Gastroesophageal sphincter (tissue), 4 donors: ENCODE results near the gene VANGL1. TPM values are rescaled to one million over a fixed set of nuclear protein-coding genes. Genes with fewer than 3 reads are reported as not detected.

ENCODE experiments used
- ATAC-seq: fragments of 150-250 bp; one replicate; pipeline ENCODE4 v1.9.1; 2016; ENCODE audit warnings: mild to moderate bottlenecking, moderate library complexity
- H3K27ac ChIP-seq, 4 donors: fragments of 200-600 bp; sonication (generic) in 3 of 4; 1 replicate in 3 of 4; 2 replicates in 1 of 4; pipeline ENCODE4 v1.5.1; 2016 to 2019
- H3K27me3 ChIP-seq: fragments of 200-600 bp; sonication (generic); one replicate; pipeline ENCODE4 v1.5.1; 2019
- H3K36me3 ChIP-seq, 2 donors: fragments of 200-600 bp; sonication (generic); one replicate each; pipeline ENCODE4 v1.5.1; 2019; ENCODE audit warnings: control low read depth in 1 of 2
- H3K4me1 ChIP-seq, 3 donors: fragments of 200-600 bp; sonication (generic); 1 replicate in 2 of 3; 2 replicates in 1 of 3; pipeline ENCODE4 v1.5.1; 2016 to 2019; ENCODE audit warnings: control low read depth in 2 of 3
- H3K4me3 ChIP-seq, 2 donors: fragments of 200-600 bp; sonication (generic); one replicate each; pipeline ENCODE4 v1.5.1; 2019; ENCODE audit warnings: mild to moderate bottlenecking in 1 of 2, moderate library complexity in 1 of 2
- H3K9me3 ChIP-seq, 3 donors: fragments of 200-600 bp; sonication (generic); one replicate each; pipeline ENCODE4 v1.5.1; 2017 to 2019; ENCODE audit warnings: control low read depth in 2 of 3
- EP300 ChIP-seq: sonication (generic); formaldehyde crosslinking; IDR thresholded peaks from one replicate; pipeline ENCODE4 v1.6.1; 2017; ENCODE audit warnings: antibody characterized with exemption, mild to moderate bottlenecking
- POLR2A ChIP-seq, 2 donors: fragments of 450-650 bp; IDR thresholded peaks; one replicate each; pipeline ENCODE4 v1.6.1; 2017; ENCODE audit warnings: antibody characterized with exemption in 2 of 2, mild to moderate bottlenecking in 2 of 2, moderate library complexity in 1 of 2
- POLR2AphosphoS5 ChIP-seq: sonication (generic); formaldehyde crosslinking; IDR thresholded peaks from one replicate; pipeline ENCODE4 v1.6.1; 2017; ENCODE audit warnings: antibody characterized with exemption
- WGBS, 2 donors: methylation state at CpG; one replicate each; pipeline ENCODE4 v1.1.5; 2018; ENCODE audit warnings: low coverage in 1 of 2; 5-methylcytosine and 5-hydroxymethylcytosine counted together
- total RNA-seq, 4 donors: library from RNA; depleted of rRNA; stranded (reverse); fragments of >200 nt; gene quantifications; one replicate each; pipeline ENCODE4 v1.1.0, GENCODE V29; 2016
- TF ChIP-seq, protein P1 (sequence below), 4 experiments: fragments of 200-600 bp in 2 of 4; fragments of 450-650 bp in 2 of 4; sonication (generic) in 1 of 4; IDR thresholded peaks; one replicate each; pipeline ENCODE4 v1.5.1; 2017 to 2019; ENCODE audit warnings: antibody characterized with exemption in 4 of 4, mild to moderate bottlenecking in 2 of 4, moderate library complexity in 2 of 4

Gene VANGL1
- total RNA-seq, 4 donors from 2014 or later = 9.7 to 18.2 (median 12.7) TPM

DNA sequence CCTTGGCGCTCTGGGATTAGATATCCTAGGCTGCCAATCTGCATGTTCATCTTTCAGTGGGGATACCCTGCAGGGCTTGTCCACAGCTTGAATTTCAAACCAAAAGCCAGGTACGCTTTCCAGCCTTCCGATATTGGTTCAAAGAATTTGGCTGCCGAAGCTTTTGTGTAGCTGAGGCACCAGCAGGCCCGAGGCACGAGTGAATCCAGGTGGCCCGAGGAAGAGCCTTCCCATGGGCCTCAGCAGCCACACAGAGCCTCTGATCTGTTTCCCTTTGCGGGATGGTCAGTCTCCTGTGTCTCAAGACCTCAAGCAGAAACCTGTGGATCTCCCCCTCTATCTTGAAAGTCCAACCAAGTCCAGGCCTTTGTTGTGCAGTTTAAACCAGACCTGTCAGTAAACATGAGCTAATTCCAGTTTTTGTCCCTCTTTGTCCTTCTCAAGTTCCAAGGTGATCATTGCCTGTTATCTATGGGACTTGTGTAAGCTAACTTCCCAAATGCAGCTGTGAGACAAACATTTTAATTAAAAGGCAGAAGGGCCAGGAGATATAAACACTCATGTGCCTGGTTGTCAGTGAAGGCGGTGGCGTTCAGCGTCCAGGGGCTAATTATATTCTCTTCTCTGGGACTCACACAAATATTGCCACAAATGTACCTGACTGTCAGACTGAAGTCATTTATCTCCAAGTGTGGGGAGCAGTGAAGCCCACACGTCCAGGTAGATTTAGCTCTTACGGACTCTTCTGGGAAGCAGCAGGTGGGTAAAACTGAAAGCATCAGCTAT, 30.6 kb downstream of the VANGL1 start:
- 32 to 60% methylated on average over 4 to 11 of the region's 13 CpGs for WGBS, 2 donors
- Histone ChIP-seq H3K27me3 (no peaks in the 10 kb centered on the region), H3K4me3 (no peak overlapping the region), H3K36me3 (peaks cover 0 to 18% of the 10 kb centered on the region in 2 donors), H3K9me3 (no peaks in the 10 kb centered on the region), H3K27ac (peak overlapping the region in 3 of 4 donors; percentile 34 to 73 (median 62)), H3K4me1 (peaks cover 5 to 83% (median 12%) of the 10 kb centered on the region in 3 donors)
- no peak for TF ChIP-seq POLR2AphosphoS5
- TF ChIP-seq POLR2A (IDR thresholded peaks at IDR 0.05) = no peak
- TF ChIP-seq, protein P1, sequence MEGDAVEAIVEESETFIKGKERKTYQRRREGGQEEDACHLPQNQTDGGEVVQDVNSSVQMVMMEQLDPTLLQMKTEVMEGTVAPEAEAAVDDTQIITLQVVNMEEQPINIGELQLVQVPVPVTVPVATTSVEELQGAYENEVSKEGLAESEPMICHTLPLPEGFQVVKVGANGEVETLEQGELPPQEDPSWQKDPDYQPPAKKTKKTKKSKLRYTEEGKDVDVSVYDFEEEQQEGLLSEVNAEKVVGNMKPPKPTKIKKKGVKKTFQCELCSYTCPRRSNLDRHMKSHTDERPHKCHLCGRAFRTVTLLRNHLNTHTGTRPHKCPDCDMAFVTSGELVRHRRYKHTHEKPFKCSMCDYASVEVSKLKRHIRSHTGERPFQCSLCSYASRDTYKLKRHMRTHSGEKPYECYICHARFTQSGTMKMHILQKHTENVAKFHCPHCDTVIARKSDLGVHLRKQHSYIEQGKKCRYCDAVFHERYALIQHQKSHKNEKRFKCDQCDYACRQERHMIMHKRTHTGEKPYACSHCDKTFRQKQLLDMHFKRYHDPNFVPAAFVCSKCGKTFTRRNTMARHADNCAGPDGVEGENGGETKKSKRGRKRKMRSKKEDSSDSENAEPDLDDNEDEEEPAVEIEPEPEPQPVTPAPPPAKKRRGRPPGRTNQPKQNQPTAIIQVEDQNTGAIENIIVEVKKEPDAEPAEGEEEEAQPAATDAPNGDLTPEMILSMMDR (IDR thresholded peaks at IDR 0.05) = no peak
- no peak for TF ChIP-seq EP300
- no peak for ATAC-seq

GRCh38 chr1:115676498-115677181, 34.9 kb downstream of the VANGL1 start:
- WGBS, 2 donors = 27 to 54% methylated on average over 2 of the region's 7 CpGs
- no peaks in the 10 kb centered on the region for H3K36me3 ChIP-seq
- H3K27me3 ChIP-seq = no peaks in the 10 kb centered on the region
- no peaks in the 10 kb centered on the region for H3K9me3 ChIP-seq
- TF ChIP-seq POLR2A (IDR thresholded peaks at IDR 0.05) (no peak), EP300 (no peak), POLR2AphosphoS5 (no peak)
- TF ChIP-seq, protein P1 (IDR thresholded peaks at IDR 0.05) = no peak
- peaks cover 4 to 80% (median 16%) of the 10 kb centered on the region in 3 donors for H3K4me1 ChIP-seq
- ATAC-seq = no peak
- H3K4me3 ChIP-seq = no peak overlapping the region
- H3K27ac ChIP-seq = peak overlapping the region in 2 of 4 donors; percentile 82 to 86

GRCh38 chr1:115677182-115677555, 35.4 kb downstream of the VANGL1 start:
- Histone ChIP-seq H3K9me3 (no peaks in the 10 kb centered on the region), H3K4me1 (peaks cover 0 to 75% (median 15%) of the 10 kb centered on the region in 3 donors), H3K27me3 (no peaks in the 10 kb centered on the region), H3K27ac (peak overlapping the region in 2 of 4 donors; percentile 82 to 86), H3K36me3 (peaks cover 0 to under 1% of the 10 kb centered on the region in 2 donors), H3K4me3 (no peak overlapping the region)
- TF ChIP-seq POLR2A (IDR thresholded peaks at IDR 0.05) (no peak), EP300 (no peak), POLR2AphosphoS5 (no peak)
- TF ChIP-seq, protein P1 (IDR thresholded peaks at IDR 0.05) = no peak
- ATAC-seq = no peak
- 33 to 51% methylated on average over 3 of the region's 3 CpGs for WGBS, 2 donors

- Histone ChIP-seq H3K4me1 (peaks cover 0 to 71% (median 15%) of the 10 kb centered on the region in 3 donors), H3K36me3 (peaks cover 0 to 5% of the 10 kb centered on the region in 2 donors), H3K27ac (peak overlapping the region in 2 of 4 donors; percentile 82 to 86), H3K4me3 (no peak overlapping the region), H3K9me3 (no peaks in the 10 kb centered on the region), H3K27me3 (no peaks in the 10 kb centered on the region)
- WGBS, 2 donors = 100% methylated on average over 1 of the region's 1 CpG; no CpG with 5 or more reads in 1 of the 2 donors
- TF ChIP-seq POLR2A (IDR thresholded peaks at IDR 0.05) (no peak), EP300 (no peak), POLR2AphosphoS5 (no peak)
- TF ChIP-seq, protein P1 (IDR thresholded peaks at IDR 0.05) = no peak
- ATAC-seq = no peak
Observed at GRCh38 chr1:115677565-115677964, 35.8 kb downstream of the VANGL1 start.
